Cardiac fibroblast (primary cell): ENCODE data around the gene CA10.

Experiments
- DNase-seq, 2 donors: peaks; one replicate each; pipeline versions ENCODE4 v3.0.0 to v3.0.0-alpha.2; 2010; ENCODE audit warnings: low read depth in 2 of 2
- H3K4me3 ChIP-seq, 2 donors: replicated peaks in 1 of 2; 1 replicate in 1 of 2; 2 replicates in 1 of 2; pipeline ENCODE4 v1.5.1; 2011; ENCODE audit warnings: low read depth in 2 of 2, low read length in 2 of 2, mild to moderate bottlenecking in 2 of 2, moderate library complexity in 1 of 2
- CTCF ChIP-seq: IDR thresholded peaks from one replicate; pipeline ENCODE4 v1.5.1; 2011; ENCODE audit warnings: low read depth, mild to moderate bottlenecking, low read length, inconsistent platforms

Gene CA10

GRCh38 chr17:51759260-51759659 lies 399.3 kb downstream of the CA10 start:
- DNase-seq, result no peak
- no peak overlapping the region for H3K4me3 ChIP-seq
- TF ChIP-seq CTCF, result no peak

- H3K4me3 ChIP-seq, result no peak overlapping the region
- no peak for DNase-seq
- no peak for TF ChIP-seq CTCF
Observed at GRCh38 chr17:51751072-51751471, 407.4 kb downstream of the CA10 start.

- DNase-seq, result no peak
- no peak overlapping the region for H3K4me3 ChIP-seq
- no peak for TF ChIP-seq CTCF
Observed at GRCh38 chr17:51748749-51749604, 409.5 kb downstream of the CA10 start.

- no peak overlapping the region for H3K4me3 ChIP-seq
- no peak for DNase-seq
- TF ChIP-seq CTCF, result no peak
Observed at GRCh38 chr17:51746421-51746820, 412.1 kb downstream of the CA10 start.

- no peak overlapping the region for H3K4me3 ChIP-seq
- TF ChIP-seq CTCF, result no peak
- DNase-seq, result no peak
Observed at GRCh38 chr17:51745993-51746392, 412.5 kb downstream of the CA10 start.

- no peak for DNase-seq
- no peak overlapping the region for H3K4me3 ChIP-seq
- no peak for TF ChIP-seq CTCF
Observed at GRCh38 chr17:51743477-51743876, 415.0 kb downstream of the CA10 start.

GRCh38 chr17:51742571-51742970 lies 415.9 kb downstream of the CA10 start:
- no peak for DNase-seq
- no peak overlapping the region for H3K4me3 ChIP-seq
- no peak for TF ChIP-seq CTCF
